Measurements from ENCODE around the gene EXT2. TPM values are rescaled to one million over a fixed set of nuclear protein-coding genes. Genes with fewer than 3 reads are reported as not detected.

Gene EXT2
- total RNA-seq, 1 experiment from 2014 or later = 259 TPM

GRCh38 chr11:44266056-44266780 is 170.7 kb downstream of the EXT2 start:
- no peak for DNase-seq (ENCODE audit: low read depth)

- DNase-seq (ENCODE audit: low read depth) = no peak
These were observed 171.7 kb downstream of the EXT2 start for GRCh38 chr11:44267006-44267749.

DNA sequence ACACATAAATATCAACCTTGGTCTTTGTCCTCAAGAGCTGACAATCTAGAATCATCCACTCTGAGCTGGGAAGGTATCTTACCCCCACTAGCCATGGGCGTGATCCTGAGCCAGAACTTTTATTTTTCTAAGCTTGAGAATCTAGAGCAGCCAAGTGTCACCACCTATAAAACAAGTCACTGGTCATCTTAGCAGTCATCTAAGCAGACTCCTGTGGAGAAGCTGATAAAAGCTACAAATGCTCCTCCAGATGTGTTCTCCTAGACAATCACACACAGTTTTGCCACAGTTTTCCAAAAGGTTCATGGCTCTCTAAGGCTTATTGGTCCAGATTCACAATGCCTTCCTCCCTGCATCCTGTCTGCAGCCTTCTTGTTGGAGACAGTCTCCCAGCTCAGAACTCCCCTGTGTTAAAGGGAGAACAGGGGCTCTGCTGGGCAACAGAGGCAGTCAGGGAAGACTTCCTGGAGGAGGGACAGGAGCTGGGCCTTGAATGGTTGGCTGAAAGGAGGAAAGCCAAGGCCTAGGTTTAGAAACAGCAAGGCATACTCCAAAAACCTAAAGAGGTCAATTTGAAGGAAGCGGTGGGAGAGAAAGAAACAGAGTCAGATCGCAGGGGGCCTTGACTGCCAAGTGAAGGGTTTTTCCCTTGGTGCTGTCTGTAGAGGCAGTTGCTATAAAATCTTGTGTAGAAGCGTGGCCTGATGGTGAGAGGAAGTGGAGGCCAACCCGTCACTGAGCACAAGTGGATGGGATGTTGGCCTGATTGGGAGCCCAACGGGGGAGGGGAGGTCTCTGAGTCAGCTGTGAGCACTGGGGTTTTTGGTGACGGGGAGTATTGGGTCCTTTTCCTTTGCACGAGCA is 172.5 kb downstream of the EXT2 start:
- DNase-seq (ENCODE audit: low read depth) = no peak

DNA sequence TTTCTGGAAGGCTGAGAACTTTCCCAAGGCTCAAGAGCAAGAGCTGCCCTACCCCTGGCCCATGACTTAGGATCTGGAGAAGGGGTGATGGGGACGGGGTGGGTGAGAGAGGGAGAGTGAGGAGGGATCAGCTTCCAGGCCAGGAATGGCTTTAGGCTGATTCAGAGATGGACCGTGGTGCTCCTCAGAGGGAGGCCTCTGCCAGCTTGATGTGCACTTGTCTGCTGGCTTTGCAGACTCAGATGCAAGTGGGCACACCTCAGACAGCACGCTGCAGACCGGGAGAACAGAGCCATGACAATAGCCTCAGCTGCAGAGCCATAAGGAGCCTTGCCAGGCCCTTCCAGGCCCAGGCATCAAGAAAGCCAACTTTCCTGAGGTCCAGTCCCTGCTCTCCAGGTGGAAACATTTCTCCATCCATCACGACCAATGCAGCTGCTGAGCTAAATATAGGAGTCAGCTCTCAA is 173.2 kb downstream of the EXT2 start:
- DNase-seq (ENCODE audit: low read depth) = no peak

DNA sequence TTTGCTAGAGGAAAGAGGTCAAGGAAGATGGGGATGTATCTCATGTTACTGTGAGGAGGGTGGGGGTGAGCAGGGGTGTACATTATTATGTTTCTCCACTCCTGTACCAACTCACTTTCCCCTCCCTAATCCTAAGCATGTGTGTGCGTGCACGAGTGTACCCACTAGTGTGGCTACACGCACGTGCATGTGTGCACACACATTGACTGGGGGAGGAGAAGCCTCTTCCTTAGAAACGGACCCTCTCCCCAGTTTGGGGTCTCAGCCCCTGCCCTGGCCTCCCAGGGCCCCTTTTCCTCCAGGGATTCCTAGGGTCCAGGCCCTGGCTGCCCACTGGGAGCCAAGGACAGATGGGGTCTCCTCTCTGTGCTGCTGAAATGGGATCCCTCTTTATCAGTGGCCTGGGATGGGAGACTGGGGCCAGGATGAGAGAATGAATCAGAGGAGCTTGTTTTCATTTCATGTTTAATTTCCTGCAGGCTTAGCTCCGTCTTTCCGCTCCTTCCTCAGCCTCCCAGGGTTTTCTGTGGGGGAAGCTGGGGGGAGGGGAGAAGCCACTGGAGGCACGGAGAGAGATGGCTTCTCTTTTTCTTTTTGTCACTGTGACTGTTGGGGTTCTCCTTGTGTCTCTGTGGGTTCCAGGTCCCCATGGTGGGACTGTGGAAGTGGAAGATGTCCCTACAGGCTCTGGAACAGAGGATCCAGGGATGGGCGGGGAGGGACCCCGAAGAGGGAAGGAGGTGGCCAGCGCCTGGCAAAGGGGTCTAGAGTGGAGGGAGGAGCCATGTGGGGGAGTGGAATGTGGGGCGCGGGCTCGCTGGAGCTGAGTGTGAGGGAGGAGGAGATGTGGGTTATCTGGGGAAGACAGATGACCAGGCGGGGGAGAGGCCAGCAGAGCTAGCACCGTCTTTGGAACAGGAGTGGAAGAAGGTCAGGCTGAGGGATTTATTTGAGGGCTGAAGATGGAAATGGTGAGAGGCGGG is 174.2 kb downstream of the EXT2 start:
- DNase-seq (ENCODE audit: low read depth) = peak; percentile 12

GRCh38 chr11:44270403-44271273 is 175.2 kb downstream of the EXT2 start:
- DNase-seq (ENCODE audit: low read depth) = no peak

DNA sequence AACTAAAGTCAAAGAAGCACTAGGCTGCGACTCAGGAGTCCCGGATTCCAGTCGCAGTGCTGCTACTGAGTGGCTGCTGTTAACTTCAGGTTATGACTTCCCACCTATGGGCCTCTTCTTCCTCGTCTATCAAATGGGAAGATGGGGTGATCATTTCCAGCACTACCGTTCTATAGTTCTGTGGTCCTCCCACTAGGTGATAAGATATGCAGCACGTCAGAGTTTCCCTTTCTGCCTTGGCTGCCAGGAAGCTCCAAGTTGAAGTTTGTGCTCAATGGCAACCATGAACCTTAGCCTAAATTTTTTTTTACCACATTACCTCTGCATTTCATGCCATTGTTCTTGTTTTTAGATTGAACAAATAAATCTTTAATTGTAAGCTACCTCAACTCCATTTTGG is 175.8 kb downstream of the EXT2 start:
- no peak for DNase-seq (ENCODE audit: low read depth)

DNA sequence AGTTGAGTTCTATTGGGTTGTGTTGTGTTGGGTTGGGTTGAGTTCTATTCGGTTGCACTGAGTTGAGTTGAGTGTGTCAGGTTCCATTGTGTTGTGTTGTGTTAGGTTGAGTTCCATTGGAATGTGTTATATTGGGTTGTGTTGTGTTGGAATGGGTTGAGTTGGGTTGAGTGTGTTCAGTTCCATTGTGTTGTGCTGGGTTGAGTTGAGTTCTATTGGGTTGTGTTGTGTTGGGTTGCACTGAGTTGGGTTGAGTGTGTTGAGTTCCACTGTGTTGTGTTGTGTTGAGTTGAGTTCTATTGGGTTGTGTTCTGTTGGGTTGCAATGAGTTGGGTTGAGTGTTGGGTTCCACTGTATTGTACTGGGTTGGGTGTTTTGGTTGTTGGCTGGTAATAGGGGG is 178.9 kb downstream of the EXT2 start:
- no peak for DNase-seq (ENCODE audit: low read depth)

DNA sequence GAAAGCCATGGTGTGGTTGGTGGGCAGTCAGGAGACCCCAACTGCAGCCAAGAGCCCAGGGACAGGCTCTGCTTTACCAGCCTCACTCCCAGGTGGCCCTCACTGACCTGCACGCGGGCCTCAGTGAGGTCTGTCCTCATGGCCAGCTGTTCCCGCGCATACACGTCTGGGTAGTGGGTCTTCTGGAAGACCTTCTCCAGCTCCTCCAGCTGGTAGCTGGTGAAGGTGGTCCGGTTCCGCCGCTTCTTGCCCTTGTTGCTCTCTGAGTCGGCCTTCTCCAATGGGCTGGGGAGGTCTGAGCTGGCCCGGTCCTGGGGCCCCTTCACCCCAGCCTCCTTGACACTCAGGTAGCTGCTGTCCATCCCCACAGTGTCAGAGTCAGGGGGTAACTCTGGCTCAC is 179.8 kb downstream of the EXT2 start:
- no peak for DNase-seq (ENCODE audit: low read depth)

GRCh38 chr11:44275961-44276550 is 180.6 kb downstream of the EXT2 start:
- DNase-seq (ENCODE audit: low read depth) = no peak

- no peak for DNase-seq (ENCODE audit: low read depth)
These were observed 182.0 kb downstream of the EXT2 start for GRCh38 chr11:44277196-44278090.

DNA sequence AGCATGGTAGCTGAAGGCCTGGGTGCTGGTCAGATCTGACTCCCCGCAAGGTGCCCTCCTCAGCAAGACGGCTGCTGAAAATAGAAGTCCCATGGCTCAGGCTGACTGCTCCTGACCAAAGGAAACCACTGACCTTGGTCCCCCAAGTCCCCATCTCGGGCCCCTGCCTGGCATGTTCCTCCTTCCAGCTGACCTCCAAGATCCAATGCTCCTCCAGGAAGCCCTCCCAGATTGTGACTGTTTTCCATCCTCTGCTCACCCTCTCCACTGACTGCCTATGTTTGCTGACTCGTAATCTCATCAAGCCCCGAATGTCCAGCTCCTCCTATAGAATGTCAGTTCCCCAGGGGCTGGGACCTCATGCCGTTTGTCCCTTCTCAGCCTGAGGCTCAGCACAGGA is 184.0 kb downstream of the EXT2 start:
- DNase-seq (ENCODE audit: low read depth) = no peak

GRCh38 chr11:44280257-44280656 is 184.8 kb downstream of the EXT2 start:
- DNase-seq (ENCODE audit: low read depth) = no peak

DNA sequence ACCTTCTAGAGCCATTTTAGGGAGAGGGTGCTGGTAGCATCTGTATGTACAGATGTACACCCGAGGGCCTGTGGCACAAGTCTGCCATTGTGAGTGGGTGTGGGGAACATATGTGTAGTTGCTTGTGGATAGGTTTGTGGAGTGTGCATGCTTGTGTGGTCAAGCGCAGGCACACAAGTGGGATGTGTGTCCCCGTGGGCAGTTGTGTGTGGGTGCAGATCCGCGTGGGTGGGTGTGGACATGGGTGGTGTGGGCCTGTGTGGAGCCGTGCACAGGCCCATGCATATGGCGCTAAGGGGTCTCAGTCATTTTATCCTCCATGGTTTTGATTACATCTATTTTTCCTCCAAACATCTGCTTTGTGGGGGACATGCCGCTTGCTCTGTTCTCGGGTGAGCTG is 185.7 kb downstream of the EXT2 start:
- no peak for DNase-seq (ENCODE audit: low read depth)

- no peak for DNase-seq (ENCODE audit: low read depth)
These were observed 187.1 kb downstream of the EXT2 start for GRCh38 chr11:44282620-44283019.

GRCh38 chr11:44285756-44286155 is 190.3 kb downstream of the EXT2 start:
- no peak for DNase-seq (ENCODE audit: low read depth)

DNA sequence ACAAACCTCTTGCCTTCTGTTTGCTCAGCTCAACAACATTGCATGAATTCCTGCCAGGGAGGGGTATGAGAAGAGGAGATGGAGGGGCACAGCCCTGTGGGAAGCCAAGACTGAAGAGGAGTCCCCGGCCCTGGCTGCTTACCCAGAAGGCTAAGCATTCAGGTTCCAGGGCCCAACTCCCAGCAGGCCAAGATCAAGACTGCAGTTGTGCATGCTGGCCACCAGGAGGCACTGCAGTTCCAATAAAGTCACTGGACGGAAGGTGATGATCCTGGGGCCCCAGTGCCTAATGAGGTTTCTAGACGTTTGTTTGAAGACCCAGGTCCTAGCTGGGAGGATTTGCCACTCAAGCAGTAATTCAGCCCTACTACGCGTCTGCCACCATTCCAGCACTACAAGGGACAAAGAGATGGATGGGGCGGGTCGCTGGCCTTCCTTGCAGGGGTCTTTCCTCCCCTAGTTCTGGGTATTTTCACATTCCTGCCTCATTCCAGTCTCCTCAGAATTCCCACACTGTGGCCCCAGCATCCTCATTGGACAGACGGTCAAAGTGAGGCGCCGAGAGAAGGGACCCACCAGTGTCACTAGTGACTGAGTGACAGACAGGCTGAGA is 190.9 kb downstream of the EXT2 start:
- DNase-seq (ENCODE audit: low read depth) = peak; percentile 57

DNA sequence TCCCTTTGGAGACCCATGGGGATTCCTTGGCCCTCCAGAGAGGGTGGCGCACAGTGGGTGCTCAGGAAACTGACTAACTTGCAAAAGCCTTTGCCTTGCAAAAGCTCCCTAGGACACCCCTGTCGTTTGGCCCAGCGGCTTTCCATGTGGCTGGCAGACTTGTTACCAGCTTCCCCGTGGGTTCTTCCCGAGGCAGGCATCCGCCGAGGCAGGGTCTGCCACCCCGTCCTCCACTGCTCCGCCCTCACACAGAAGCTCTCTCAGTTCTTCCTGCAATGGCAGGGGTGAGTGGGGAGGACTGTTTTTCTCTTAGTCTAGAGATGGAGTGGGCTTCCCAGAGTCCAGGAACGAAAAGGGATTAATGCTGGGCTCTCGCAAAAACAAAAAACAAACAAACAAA is 191.4 kb downstream of the EXT2 start:
- DNase-seq (ENCODE audit: low read depth) = no peak

Measured in M059J (cell line).